HepG2 (cell line): ENCODE results near the gene HMGN1. TPM values are rescaled to one million over a fixed set of nuclear protein-coding genes. Genes with fewer than 3 reads are reported as not detected.

ENCODE experiments used
- EHMT2 ChIP-seq: fragments of 200-600 bp; sonication (generic); IDR thresholded peaks from 2 replicates; pipeline ENCODE4 v1.7.0; 2017; ENCODE audit warnings: antibody characterized with exemption, low read depth, low read length, borderline replicate concordance
- GATA4 ChIP-seq: sonication (generic); IDR thresholded peaks from 2 replicates; pipeline ENCODE4 v1.6.1; 2016; ENCODE audit warnings: antibody characterized with exemption, low read depth, borderline replicate concordance
- GLMP ChIP-seq: sonication (generic); formaldehyde crosslinking; IDR thresholded peaks from 2 replicates; pipeline ENCODE4 v1.9.0; 2021; ENCODE audit warnings: missing genetic modification reagents, mild to moderate bottlenecking, borderline replicate concordance
- GTF3A ChIP-seq: sonication (generic); formaldehyde crosslinking; conservative IDR thresholded peaks from 2 replicates; pipeline ENCODE4 v1.4.0; 2020; ENCODE audit warnings: mild to moderate bottlenecking, missing genetic modification reagents
- HNF1B ChIP-seq: sonication (generic); formaldehyde crosslinking; IDR thresholded peaks from 2 replicates; pipeline ENCODE4 v1.5.1; 2020; ENCODE audit warnings: mild to moderate bottlenecking, moderate library complexity, missing genetic modification reagents
- HNRNPLL ChIP-seq: fragments of 200-400 bp; formaldehyde crosslinking; IDR thresholded peaks from 2 replicates; pipeline ENCODE4 v1.6.1; 2017; ENCODE audit warnings: mild to moderate bottlenecking, low read depth, low read length; ENCODE audit not compliant: poor library complexity, severe bottlenecking
- KDM1A ChIP-seq: IDR thresholded peaks from 2 replicates; pipeline ENCODE4 v1.6.1; 2016; ENCODE audit warnings: missing compliant biosample characterization
- MTF1 ChIP-seq: sonication (generic); formaldehyde crosslinking; IDR thresholded peaks from 2 replicates; pipeline ENCODE4 v1.5.0; 2020; ENCODE audit warnings: missing genetic modification reagents
- PRDM4 ChIP-seq: sonication (generic); formaldehyde crosslinking; IDR thresholded peaks from 2 replicates; pipeline ENCODE4 v1.9.0; 2021; ENCODE audit warnings: missing genetic modification reagents, borderline replicate concordance
- REL ChIP-seq: sonication (generic); formaldehyde crosslinking; conservative IDR thresholded peaks from 2 replicates; pipeline ENCODE4 v1.8.0; 2022; ENCODE audit warnings: mild to moderate bottlenecking, missing genetic modification reagents, moderate library complexity
- SATB2 ChIP-seq: sonication (generic); formaldehyde crosslinking; IDR thresholded peaks from 2 replicates; pipeline ENCODE4 v1.5.0; 2020; ENCODE audit warnings: missing genetic modification reagents
- SNAPC4 ChIP-seq: sonication (generic); formaldehyde crosslinking; IDR thresholded peaks from 2 replicates; pipeline ENCODE4 v1.4.0; 2020; ENCODE audit warnings: mild to moderate bottlenecking, missing genetic modification reagents
- ZNF567 ChIP-seq: sonication (generic); formaldehyde crosslinking; IDR thresholded peaks from 2 replicates; pipeline ENCODE4 v1.8.1; 2023; ENCODE audit warnings: mild to moderate bottlenecking, missing genetic modification reagents, borderline replicate concordance
- ZNF790 ChIP-seq: sonication (generic); formaldehyde crosslinking; IDR thresholded peaks from 2 replicates; pipeline ENCODE4 v1.8.0; 2022; ENCODE audit warnings: missing genetic modification reagents, mild to moderate bottlenecking, borderline replicate concordance
- ZSCAN5A ChIP-seq: sonication (generic); formaldehyde crosslinking; IDR thresholded peaks from 2 replicates; pipeline ENCODE4 v1.8.0; 2022; ENCODE audit warnings: mild to moderate bottlenecking, missing genetic modification reagents, borderline replicate concordance
- polyA plus RNA-seq, 8 experiments: library from polyadenylated mRNA; depleted of rRNA in 3 of 8; stranded (reverse) in 7 of 8; unstranded in 1 of 8; fragments of >200 nt; fragmentation: Illumina TruSeq in 4 of 8; extraction: Trizol in 4 of 8; gene quantifications; 2 replicates each; pipeline versions ENCODE4 v1.2.1 to v1.2.3, GENCODE V29; 2011 to 2016; ENCODE audit warnings: low read depth in 4 of 8, missing spikeins in 1 of 8, mixed read lengths in 1 of 8; ENCODE audit not compliant: insufficient read depth in 1 of 8
- total RNA-seq, 5 experiments: library from RNA; depleted of rRNA; stranded (reverse); fragments of >200 nt; fragmentation: Illumina TruSeq; extraction: Trizol; gene quantifications; 2 replicates each; pipeline ENCODE4 v1.2.3, GENCODE V29; 2016; ENCODE audit warnings: low read depth in 1 of 5

The HMGN1 gene
- total and polyA plus RNA-seq, 2 of the 13 experiments (the other 11 are each of a cell fraction or from before 2014, with no cell fraction given): 104 to 286 TPM

- TF ChIP-seq ZSCAN5A (CRISPR knock-in tag): peak; percentile 30; the same call in 1 of the 2 replicates
- no peak for TF ChIP-seq MTF1 (CRISPR knock-in tag)
- peak; percentile 89 for TF ChIP-seq HNRNPLL
- TF ChIP-seq SATB2 (CRISPR knock-in tag): no peak
- no peak for TF ChIP-seq ZNF790 (CRISPR knock-in tag)
- no peak for TF ChIP-seq REL
- TF ChIP-seq GATA4: 0 out of 2 replicates have a peak, but pooled peaks have one; percentile 27
- no peak for TF ChIP-seq PRDM4 (CRISPR knock-in tag)
- TF ChIP-seq KDM1A (CRISPR knock-in tag): no peak
- peak; percentile 66 for TF ChIP-seq HNF1B (CRISPR knock-in tag)
- no peak for TF ChIP-seq ZNF567 (CRISPR knock-in tag)
- TF ChIP-seq GLMP (CRISPR knock-in tag): no peak
- TF ChIP-seq SNAPC4 (CRISPR knock-in tag): 0 out of 2 replicates have a peak, but pooled peaks have one; percentile 29
- TF ChIP-seq GTF3A (CRISPR knock-in tag): no peak
- no peak for TF ChIP-seq EHMT2
These were observed 31.4 kb upstream of the HMGN1 start (continued) for GRCh38 chr21:39379986-39380891.
